ENCODE measurements around the gene KAT14.
"Not testable (repeated sequence)": the region's sequence is repeated elsewhere in the genome, so short reads cannot be mapped to it uniquely, and the experiment has no call there.

DNA sequence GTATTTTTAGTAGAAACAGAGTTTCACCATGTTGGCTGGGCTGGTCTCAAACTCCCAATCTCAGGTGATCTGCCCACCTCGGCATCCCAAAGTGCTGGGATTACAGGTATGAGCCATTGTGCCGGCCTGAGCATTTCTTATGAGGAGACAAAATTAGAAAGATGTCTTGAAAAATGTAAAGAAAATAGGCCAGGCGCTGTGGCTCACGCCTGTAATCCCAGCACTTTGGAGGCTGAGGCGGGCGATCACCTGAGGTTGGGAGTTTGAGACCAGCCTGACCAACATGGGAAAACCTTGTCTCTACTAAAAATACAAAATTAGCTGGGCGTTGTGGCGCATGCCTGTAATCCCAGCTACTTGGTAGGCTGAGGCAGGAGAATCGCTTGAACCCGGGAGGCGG lies 37.1 kb upstream of the KAT14 start:
- not testable (repeated sequence) for TF ChIP-seq EZH2 (IDR thresholded peaks at IDR 0.05; ENCODE audit: low read length)
- TF ChIP-seq, protein P1, sequence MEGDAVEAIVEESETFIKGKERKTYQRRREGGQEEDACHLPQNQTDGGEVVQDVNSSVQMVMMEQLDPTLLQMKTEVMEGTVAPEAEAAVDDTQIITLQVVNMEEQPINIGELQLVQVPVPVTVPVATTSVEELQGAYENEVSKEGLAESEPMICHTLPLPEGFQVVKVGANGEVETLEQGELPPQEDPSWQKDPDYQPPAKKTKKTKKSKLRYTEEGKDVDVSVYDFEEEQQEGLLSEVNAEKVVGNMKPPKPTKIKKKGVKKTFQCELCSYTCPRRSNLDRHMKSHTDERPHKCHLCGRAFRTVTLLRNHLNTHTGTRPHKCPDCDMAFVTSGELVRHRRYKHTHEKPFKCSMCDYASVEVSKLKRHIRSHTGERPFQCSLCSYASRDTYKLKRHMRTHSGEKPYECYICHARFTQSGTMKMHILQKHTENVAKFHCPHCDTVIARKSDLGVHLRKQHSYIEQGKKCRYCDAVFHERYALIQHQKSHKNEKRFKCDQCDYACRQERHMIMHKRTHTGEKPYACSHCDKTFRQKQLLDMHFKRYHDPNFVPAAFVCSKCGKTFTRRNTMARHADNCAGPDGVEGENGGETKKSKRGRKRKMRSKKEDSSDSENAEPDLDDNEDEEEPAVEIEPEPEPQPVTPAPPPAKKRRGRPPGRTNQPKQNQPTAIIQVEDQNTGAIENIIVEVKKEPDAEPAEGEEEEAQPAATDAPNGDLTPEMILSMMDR (optimal IDR thresholded peaks at IDR 0.05 in 1 of 3, IDR thresholded peaks at IDR 0.05 in 1 of 3, conservative IDR thresholded peaks at IDR 0.05 in 1 of 3; ENCODE audit: extremely low read depth in 1 of 3, insufficient read depth in 2 of 3, low read length in 3 of 3) = not testable (repeated sequence)

Data from keratinocyte (primary cell).